A673 (cell line): Measurements from ENCODE around the gene ZNF429.

ENCODE experiments used
- EZH2 ChIP-seq: fragments of 200-600 bp; sonication (generic); IDR thresholded peaks from 2 replicates; pipeline ENCODE4 v1.6.1; 2017; ENCODE audit warnings: borderline replicate concordance, low read depth, mild to moderate bottlenecking, mixed read lengths, antibody characterized with exemption, low read length; ENCODE audit not compliant: poor library complexity, severe bottlenecking
- TF ChIP-seq, protein P1 (sequence below): fragments of 300-800, 200-600 bp; sonication (generic); conservative IDR thresholded peaks from 2 replicates; pipeline ENCODE4 v1.5.1; 2017; ENCODE audit warnings: low read depth, mild to moderate bottlenecking, antibody characterized with exemption, low read length, moderate library complexity, mixed read lengths

DNA sequence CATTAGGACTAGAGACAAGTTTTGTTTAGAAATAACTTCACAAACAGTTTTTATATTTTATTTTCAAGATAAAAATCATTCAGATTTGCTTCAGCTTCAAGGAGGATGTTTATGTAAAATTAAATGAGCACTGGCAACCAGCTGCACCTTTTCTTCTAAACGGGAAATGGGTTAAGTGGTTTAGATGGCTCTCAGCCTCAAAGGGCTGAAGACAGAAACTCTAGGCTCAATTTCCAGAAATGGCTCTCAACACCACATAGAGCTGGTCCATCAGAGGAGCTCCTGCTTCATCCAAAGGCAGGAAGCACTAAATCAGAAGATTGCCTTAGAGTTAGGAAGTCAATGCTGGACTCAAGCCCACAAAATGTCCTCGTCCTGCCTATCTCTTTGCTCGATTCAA, 74.7 kb downstream of the ZNF429 start:
- TF ChIP-seq, protein P1, sequence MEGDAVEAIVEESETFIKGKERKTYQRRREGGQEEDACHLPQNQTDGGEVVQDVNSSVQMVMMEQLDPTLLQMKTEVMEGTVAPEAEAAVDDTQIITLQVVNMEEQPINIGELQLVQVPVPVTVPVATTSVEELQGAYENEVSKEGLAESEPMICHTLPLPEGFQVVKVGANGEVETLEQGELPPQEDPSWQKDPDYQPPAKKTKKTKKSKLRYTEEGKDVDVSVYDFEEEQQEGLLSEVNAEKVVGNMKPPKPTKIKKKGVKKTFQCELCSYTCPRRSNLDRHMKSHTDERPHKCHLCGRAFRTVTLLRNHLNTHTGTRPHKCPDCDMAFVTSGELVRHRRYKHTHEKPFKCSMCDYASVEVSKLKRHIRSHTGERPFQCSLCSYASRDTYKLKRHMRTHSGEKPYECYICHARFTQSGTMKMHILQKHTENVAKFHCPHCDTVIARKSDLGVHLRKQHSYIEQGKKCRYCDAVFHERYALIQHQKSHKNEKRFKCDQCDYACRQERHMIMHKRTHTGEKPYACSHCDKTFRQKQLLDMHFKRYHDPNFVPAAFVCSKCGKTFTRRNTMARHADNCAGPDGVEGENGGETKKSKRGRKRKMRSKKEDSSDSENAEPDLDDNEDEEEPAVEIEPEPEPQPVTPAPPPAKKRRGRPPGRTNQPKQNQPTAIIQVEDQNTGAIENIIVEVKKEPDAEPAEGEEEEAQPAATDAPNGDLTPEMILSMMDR, result no peak
- no peak for TF ChIP-seq EZH2
